Prostate gland (tissue), 2 donors: ENCODE results near the gene FAM184A. TPM values are rescaled to one million over a fixed set of nuclear protein-coding genes. Genes with fewer than 3 reads are reported as not detected.

Experiments
- DNase-seq: peaks from one replicate; pipeline ENCODE4 v3.0.0-alpha.2; 2019; ENCODE audit warnings: low spot score
- H3K27ac ChIP-seq, 2 donors: fragments of 200-600 bp; sonication (generic); 2 replicates each; pipeline ENCODE4 v1.5.1; 2017 to 2019
- H3K27me3 ChIP-seq: fragments of 200-600 bp; sonication (generic); replicated peaks from 2 replicates; pipeline ENCODE4 v1.5.1; 2019; ENCODE audit not compliant: insufficient read depth
- H3K36me3 ChIP-seq, 2 donors: fragments of 200-600 bp; sonication (generic); 1 replicate in 1 of 2; 2 replicates in 1 of 2; pipeline versions ENCODE4 v1.5.1 to v1.8.1; 2017 to 2019
- H3K4me1 ChIP-seq: fragments of 200-600 bp; sonication (generic); replicated peaks from 2 replicates; pipeline ENCODE4 v1.5.1; 2019
- H3K4me3 ChIP-seq, 2 donors: fragments of 200-600 bp; sonication (generic); 2 replicates each; pipeline ENCODE4 v1.5.1; 2017 to 2019
- H3K9me3 ChIP-seq: fragments of 200-600 bp; sonication (generic); 2 replicates; pipeline ENCODE4 v1.5.1; 2017
- POLR2A ChIP-seq: fragments of 450-650 bp; IDR thresholded peaks from one replicate; pipeline ENCODE4 v1.6.1; 2016; ENCODE audit warnings: antibody characterized with exemption, mild to moderate bottlenecking
- POLR2AphosphoS5 ChIP-seq: sonication (generic); formaldehyde crosslinking; IDR thresholded peaks from one replicate; pipeline ENCODE4 v1.6.1; 2017; ENCODE audit warnings: antibody characterized with exemption
- WGBS: methylation state at CpG from one replicate; pipeline ENCODE4 v1.1.5; 2018; 5-methylcytosine and 5-hydroxymethylcytosine counted together
- intact Hi-C: fragments of 100-400 bp; cut with DNase I; formaldehyde crosslinking; loops from one replicate; pipeline ENCODE4 v1.14.2; 2022
- total RNA-seq, 2 donors: library from RNA; depleted of rRNA; stranded (reverse); fragments of >200 nt; gene quantifications; one replicate each; pipeline ENCODE4 v1.1.0, GENCODE V29; 2016
- TF ChIP-seq, protein P1 (sequence below), 4 experiments: fragments of 200-600 bp in 2 of 4; fragments of 450-650 bp in 2 of 4; sonication (generic) in 2 of 4; IDR thresholded peaks; 1 replicate in 3 of 4; 2 replicates in 1 of 4; pipeline ENCODE4 v1.5.1; 2016 to 2019; ENCODE audit warnings: antibody characterized with exemption in 4 of 4, mild to moderate bottlenecking in 2 of 4, moderate library complexity in 2 of 4

Gene FAM184A, protein sequence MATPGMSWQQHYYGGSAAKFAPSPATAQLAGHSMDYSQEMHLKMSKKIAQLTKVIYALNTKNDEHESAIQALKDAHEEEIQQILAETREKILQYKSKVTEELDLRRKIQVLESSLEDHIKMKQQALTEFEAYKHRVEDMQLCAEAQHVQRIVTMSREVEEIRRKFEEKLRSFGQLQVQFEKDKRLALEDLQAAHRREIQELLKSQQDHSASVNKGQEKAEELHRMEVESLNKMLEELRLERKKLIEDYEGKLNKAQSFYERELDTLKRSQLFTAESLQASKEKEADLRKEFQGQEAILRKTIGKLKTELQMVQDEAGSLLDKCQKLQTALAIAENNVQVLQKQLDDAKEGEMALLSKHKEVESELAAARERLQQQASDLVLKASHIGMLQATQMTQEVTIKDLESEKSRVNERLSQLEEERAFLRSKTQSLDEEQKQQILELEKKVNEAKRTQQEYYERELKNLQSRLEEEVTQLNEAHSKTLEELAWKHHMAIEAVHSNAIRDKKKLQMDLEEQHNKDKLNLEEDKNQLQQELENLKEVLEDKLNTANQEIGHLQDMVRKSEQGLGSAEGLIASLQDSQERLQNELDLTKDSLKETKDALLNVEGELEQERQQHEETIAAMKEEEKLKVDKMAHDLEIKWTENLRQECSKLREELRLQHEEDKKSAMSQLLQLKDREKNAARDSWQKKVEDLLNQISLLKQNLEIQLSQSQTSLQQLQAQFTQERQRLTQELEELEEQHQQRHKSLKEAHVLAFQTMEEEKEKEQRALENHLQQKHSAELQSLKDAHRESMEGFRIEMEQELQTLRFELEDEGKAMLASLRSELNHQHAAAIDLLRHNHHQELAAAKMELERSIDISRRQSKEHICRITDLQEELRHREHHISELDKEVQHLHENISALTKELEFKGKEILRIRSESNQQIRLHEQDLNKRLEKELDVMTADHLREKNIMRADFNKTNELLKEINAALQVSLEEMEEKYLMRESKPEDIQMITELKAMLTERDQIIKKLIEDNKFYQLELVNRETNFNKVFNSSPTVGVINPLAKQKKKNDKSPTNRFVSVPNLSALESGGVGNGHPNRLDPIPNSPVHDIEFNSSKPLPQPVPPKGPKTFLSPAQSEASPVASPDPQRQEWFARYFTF
- total RNA-seq, result 1 to 10 TPM; 3.6 to 7.6 TPM

DNA sequence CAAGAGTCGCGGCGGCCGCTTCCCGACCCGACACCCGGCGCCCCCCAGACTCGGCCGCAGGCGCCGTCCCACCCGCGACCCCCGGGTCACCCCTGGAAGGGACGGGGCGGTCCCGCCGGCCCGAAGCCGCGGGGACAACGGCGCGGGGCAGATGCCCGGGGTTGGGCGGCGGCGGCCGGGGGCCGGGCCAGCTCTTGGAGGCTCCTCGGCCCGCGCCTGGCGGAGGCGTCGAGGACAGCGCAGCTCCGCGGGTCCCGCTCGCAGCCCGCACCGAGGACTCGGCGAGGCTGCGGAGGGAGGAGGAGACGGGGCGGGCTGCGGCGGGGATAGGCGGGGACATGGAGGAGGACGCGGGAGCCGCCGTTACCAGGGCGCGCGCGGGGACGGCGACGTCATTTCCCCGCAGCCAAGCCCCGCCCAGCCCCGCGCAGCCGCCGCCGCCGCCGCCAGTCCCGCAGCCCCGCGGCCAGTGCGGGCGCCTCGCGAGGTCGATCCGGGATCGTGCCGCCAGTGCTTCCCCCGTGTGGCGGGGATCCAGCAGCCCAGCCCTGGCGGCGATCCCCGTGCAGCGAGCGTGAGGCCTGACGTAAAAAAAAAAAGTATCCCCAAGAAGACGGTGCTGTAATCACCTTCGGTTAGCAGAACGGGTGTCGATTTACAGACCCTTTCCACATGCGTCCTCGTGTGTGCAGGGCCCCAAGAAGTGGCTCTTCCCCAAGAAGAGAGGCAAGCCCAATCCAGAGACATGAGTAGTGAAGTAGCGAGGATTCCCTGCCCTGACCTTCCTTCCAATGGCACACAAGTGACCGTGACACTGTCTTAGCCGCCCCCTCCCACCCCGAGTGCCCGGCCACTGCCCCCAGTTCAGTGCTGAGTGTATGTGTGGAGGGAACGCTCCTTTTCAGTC lies at the start of gene FAM184A:
FAM184A (minus strand) TSS at position 289 of the 907 bp plus-strand sequence. CDS start 365 bp downstream, outside the sequence.
- Histone ChIP-seq H3K36me3 (no peaks in the 10 kb centered on the region), H3K4me3 (peak within 1 kb of the TSS; percentile 70 to 75), H3K9me3 (no peaks in the 10 kb centered on the region), H3K27ac (peak within 1 kb of the TSS; percentile 73 to 83), H3K4me1 (no peaks in the 10 kb centered on the region), H3K27me3 (no peaks in the 10 kb centered on the region)
- intact Hi-C loops, result loop anchor here (5.0 kb wide), 1 partner anchor 186 kb away; the partner anchor contains the start of gene ASF1A
- WGBS, result 1% methylated on average over 51 of the region's 103 CpGs
- TF ChIP-seq POLR2AphosphoS5 (no peak), POLR2A (peak; percentile 46)
- TF ChIP-seq, protein P1, sequence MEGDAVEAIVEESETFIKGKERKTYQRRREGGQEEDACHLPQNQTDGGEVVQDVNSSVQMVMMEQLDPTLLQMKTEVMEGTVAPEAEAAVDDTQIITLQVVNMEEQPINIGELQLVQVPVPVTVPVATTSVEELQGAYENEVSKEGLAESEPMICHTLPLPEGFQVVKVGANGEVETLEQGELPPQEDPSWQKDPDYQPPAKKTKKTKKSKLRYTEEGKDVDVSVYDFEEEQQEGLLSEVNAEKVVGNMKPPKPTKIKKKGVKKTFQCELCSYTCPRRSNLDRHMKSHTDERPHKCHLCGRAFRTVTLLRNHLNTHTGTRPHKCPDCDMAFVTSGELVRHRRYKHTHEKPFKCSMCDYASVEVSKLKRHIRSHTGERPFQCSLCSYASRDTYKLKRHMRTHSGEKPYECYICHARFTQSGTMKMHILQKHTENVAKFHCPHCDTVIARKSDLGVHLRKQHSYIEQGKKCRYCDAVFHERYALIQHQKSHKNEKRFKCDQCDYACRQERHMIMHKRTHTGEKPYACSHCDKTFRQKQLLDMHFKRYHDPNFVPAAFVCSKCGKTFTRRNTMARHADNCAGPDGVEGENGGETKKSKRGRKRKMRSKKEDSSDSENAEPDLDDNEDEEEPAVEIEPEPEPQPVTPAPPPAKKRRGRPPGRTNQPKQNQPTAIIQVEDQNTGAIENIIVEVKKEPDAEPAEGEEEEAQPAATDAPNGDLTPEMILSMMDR (IDR thresholded peaks at IDR 0.05), result peak in 2 of 4 experiments; percentile 28 to 36
- peak; percentile 51 for DNase-seq

DNA sequence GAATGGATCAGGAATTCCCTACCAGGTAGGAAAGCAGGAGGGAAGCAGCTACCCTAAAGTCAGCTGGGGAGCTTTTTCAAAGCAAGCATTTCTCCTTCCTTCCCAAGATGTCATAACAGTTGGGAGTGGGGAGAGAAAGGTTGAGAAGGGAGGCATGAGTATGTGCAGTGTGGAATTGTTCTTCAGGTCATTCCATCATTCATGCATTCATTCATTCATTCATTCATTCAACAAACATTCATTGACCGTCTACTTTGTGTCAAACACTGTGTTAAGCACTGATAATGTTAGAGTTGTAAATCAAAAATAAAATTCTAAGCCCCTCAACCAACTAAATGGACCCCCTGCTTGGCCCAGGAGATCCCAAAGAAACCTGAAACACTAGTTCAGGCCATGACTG lies 49.2 kb upstream of the FAM184A start:
- no peaks in the 10 kb centered on the region for H3K9me3 ChIP-seq
- intact Hi-C loops, result no loop called here
- no peak for TF ChIP-seq POLR2AphosphoS5
- TF ChIP-seq, protein P1 (IDR thresholded peaks at IDR 0.05), result no peak
- TF ChIP-seq POLR2A, result no peak
- H3K4me3 ChIP-seq, result no peak overlapping the region
- DNase-seq, result no peak
- no peak overlapping the region for H3K27ac ChIP-seq
- no peaks in the 10 kb centered on the region for H3K4me1 ChIP-seq
- WGBS, result 94% methylated on average over 1 of the region's 1 CpG
- no peaks in the 10 kb centered on the region for H3K36me3 ChIP-seq
- H3K27me3 ChIP-seq, result no peaks in the 10 kb centered on the region

DNA sequence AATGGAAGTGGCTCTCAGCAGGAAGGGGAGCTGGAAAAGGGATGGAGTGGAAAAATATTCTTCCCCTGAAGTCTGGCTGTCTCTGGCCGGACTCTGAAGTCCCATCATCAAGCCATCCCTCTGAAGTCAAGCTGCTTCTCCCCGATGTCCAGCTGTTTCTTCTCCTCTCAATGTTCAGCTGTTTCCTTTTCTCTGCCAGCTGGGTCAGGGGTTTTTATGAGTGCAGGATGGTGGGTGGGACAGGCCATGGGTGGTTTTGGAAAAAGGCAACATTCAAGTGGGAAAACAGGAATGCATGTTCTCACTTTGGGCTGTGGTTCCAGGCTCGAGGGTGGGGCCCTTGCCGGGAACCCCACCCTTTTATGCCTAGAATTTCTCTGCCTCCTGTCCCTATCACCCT lies 48.4 kb upstream of the FAM184A start:
- H3K27me3 ChIP-seq, result no peaks in the 10 kb centered on the region
- no peaks in the 10 kb centered on the region for H3K9me3 ChIP-seq
- TF ChIP-seq, protein P1 (IDR thresholded peaks at IDR 0.05), result no peak
- TF ChIP-seq POLR2A (no peak), POLR2AphosphoS5 (no peak)
- WGBS, result 73% methylated on average over 4 of the region's 4 CpGs
- H3K4me1 ChIP-seq, result no peaks in the 10 kb centered on the region
- intact Hi-C loops, result no loop called here
- H3K36me3 ChIP-seq, result no peaks in the 10 kb centered on the region
- DNase-seq, result no peak
- H3K27ac ChIP-seq, result no peak overlapping the region
- H3K4me3 ChIP-seq, result no peak overlapping the region

DNA sequence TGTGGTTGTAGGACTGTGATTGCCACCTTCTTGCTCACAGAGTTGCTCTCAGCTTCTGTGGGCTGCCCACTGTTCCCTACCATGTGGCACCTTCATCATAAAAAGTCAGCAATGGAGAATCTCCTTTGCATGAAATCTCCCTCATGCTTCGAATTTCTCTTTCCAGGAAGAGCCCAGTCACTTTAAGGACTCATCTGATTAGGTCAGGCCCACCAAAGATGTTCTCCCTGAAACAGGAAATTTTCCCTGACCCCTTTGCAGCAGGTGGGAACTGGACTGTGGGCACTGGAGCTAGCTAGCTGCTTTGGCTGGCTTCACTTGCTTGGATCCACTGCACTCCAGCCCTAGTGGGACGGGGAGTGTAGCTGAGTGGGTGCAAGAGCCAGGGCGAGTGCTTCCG lies 47.7 kb upstream of the FAM184A start:
- no peak overlapping the region for H3K27ac ChIP-seq
- H3K36me3 ChIP-seq, result no peaks in the 10 kb centered on the region
- H3K4me3 ChIP-seq, result no peak overlapping the region
- WGBS, result 94% methylated on average over 4 of the region's 4 CpGs
- no peak for DNase-seq
- no peaks in the 10 kb centered on the region for H3K27me3 ChIP-seq
- no peaks in the 10 kb centered on the region for H3K4me1 ChIP-seq
- no peak for TF ChIP-seq POLR2A
- TF ChIP-seq POLR2AphosphoS5, result no peak
- TF ChIP-seq, protein P1 (IDR thresholded peaks at IDR 0.05), result no peak
- H3K9me3 ChIP-seq, result no peaks in the 10 kb centered on the region
- intact Hi-C loops, result no loop called here
